ENCODE data around the gene MCAM. TPM values are rescaled to one million over a fixed set of nuclear protein-coding genes. Genes with fewer than 3 reads are reported as not detected.
A peak's percentile ranks its signal among the peaks of the same experiment; 100 is the strongest.

Gene MCAM
- total and polyA plus RNA-seq, 2 donors (not counting 3 experiments of a cell fraction or from before 2014, with no cell fraction given) = 1,027 to 2,543 TPM

- FAIRE-seq (no peak), DNase-seq (ENCODE audit: low read depth, low spot score) (no peak)
- TF ChIP-seq MAX (IDR thresholded peaks at IDR 0.05; ENCODE audit: insufficient read depth, insufficient read length) (no peak), POLR2A (IDR thresholded peaks at IDR 0.05; ENCODE audit: low read depth, low read length) (peak; percentile 13)
- intact Hi-C loops (cut with micrococcal nuclease) = no loop called here
- Histone ChIP-seq H3K9ac (replicated peaks; ENCODE audit: extremely low read depth, insufficient read depth, low read length) (no peak overlapping the region), H3K27me3 (ENCODE audit: control insufficient read depth in 2 of 2, insufficient read depth in 2 of 2, low read length in 2 of 2) (no peaks in the 10 kb centered on the region), H3K4me2 (ENCODE audit: insufficient read depth, low read length) (no peak overlapping the region), H3K4me1 (ENCODE audit: control insufficient read depth, extremely low read depth, insufficient read depth, low read length) (peaks cover 14% of the 10 kb centered on the region), H3K27ac (ENCODE audit: insufficient read depth, low read depth, low read length) (no peak overlapping the region), H3K4me3 (replicated peaks in 1 of 3; ENCODE audit: insufficient read depth in 1 of 3, low read depth in 1 of 3, low read length in 3 of 3) (no peak overlapping the region), H3K9me1 (replicated peaks; ENCODE audit: control insufficient read depth, extremely low read depth, insufficient read depth, low read length) (no peaks in the 10 kb centered on the region), H2AFZ (ENCODE audit: low read depth, low read length) (no peak overlapping the region), H3K9me3 (replicated peaks; ENCODE audit: control insufficient read depth, insufficient read depth, low read length) (no peaks in the 10 kb centered on the region), H4K20me1 (replicated peaks; ENCODE audit: control insufficient read depth, extremely low read depth, insufficient read depth, low read length) (no peaks in the 10 kb centered on the region), H3K79me2 (ENCODE audit: control insufficient read depth, insufficient read depth, low read length) (peaks cover 46% of the 10 kb centered on the region), H3K36me3 (ENCODE audit: control insufficient read depth in 2 of 2, extremely low read depth in 1 of 2, insufficient read depth in 2 of 2, low read length in 2 of 2) (peaks cover 24 to 59% of the 10 kb centered on the region in 2 experiments)
- CTCF ChIA-PET = interaction anchor here (1.7 to 9.7 kb wide), 3 partner anchors 8 to 28 kb away, joined by 5 to 136 read pairs (median 68); partner anchors contain the start of genes C1QTNF5 and MCAM
- POLR2A ChIA-PET = interaction anchor here (5.5 kb wide), 1 partner anchor 8 kb away, joined by 17 read pairs; no protein-coding TSS in a partner anchor
- BruUV-seq (replicated peaks) = no TSS peak
- dilution Hi-C loops (cut with MboI; ENCODE audit: extremely low pct_ligation_motif_present, low sequenced_read_pairs) = no loop called here
Observed at GRCh38 chr11:119310682-119311052, 6.3 kb downstream of the MCAM start.

GRCh38 chr11:119309953-119310681, 6.8 kb downstream of the MCAM start:
- ChIA-PET CTCF (interaction anchor here (1.4 to 9.7 kb wide), 4 partner anchors 9 to 29 kb away, joined by 3 to 136 read pairs (median 36); partner anchors contain the start of genes C1QTNF5 and MCAM), POLR2A (interaction anchor here (0.6 to 5.5 kb wide), 3 partner anchors 9 to 166 kb away, joined by 3 to 17 read pairs (median 5); no protein-coding TSS in a partner anchor)
- Histone ChIP-seq H3K4me1 (ENCODE audit: control insufficient read depth, extremely low read depth, insufficient read depth, low read length) (peaks cover 14% of the 10 kb centered on the region), H3K79me2 (ENCODE audit: control insufficient read depth, insufficient read depth, low read length) (peaks cover 40% of the 10 kb centered on the region), H3K27me3 (ENCODE audit: control insufficient read depth in 2 of 2, insufficient read depth in 2 of 2, low read length in 2 of 2) (no peaks in the 10 kb centered on the region), H2AFZ (ENCODE audit: low read depth, low read length) (no peak overlapping the region), H3K9me1 (replicated peaks; ENCODE audit: control insufficient read depth, extremely low read depth, insufficient read depth, low read length) (no peaks in the 10 kb centered on the region), H3K9ac (replicated peaks; ENCODE audit: extremely low read depth, insufficient read depth, low read length) (no peak overlapping the region), H3K36me3 (ENCODE audit: control insufficient read depth in 2 of 2, extremely low read depth in 1 of 2, insufficient read depth in 2 of 2, low read length in 2 of 2) (peaks cover 24 to 59% of the 10 kb centered on the region in 2 experiments), H4K20me1 (replicated peaks; ENCODE audit: control insufficient read depth, extremely low read depth, insufficient read depth, low read length) (no peaks in the 10 kb centered on the region), H3K4me3 (replicated peaks in 1 of 3; ENCODE audit: insufficient read depth in 1 of 3, low read depth in 1 of 3, low read length in 3 of 3) (no peak overlapping the region), H3K27ac (ENCODE audit: insufficient read depth, low read depth, low read length) (no peak overlapping the region), H3K4me2 (ENCODE audit: insufficient read depth, low read length) (no peak overlapping the region), H3K9me3 (replicated peaks; ENCODE audit: control insufficient read depth, insufficient read depth, low read length) (no peaks in the 10 kb centered on the region)
- DNase-seq (ENCODE audit: low read depth, low spot score) (no peak), FAIRE-seq (no peak)
- no TSS peak for BruUV-seq (replicated peaks)
- TF ChIP-seq POLR2AphosphoS5 (IDR thresholded peaks at IDR 0.05; ENCODE audit: insufficient read depth, low read depth, low read length) (no peak), POLR2A (IDR thresholded peaks at IDR 0.05; ENCODE audit: low read depth, low read length) (peak; percentile 34)
- intact Hi-C loops (cut with micrococcal nuclease) = no loop called here
- dilution Hi-C loops (cut with MboI; ENCODE audit: extremely low pct_ligation_motif_present, low sequenced_read_pairs) = no loop called here

Data from endothelial cell of umbilical vein (primary cell).